IMR-90 (cell line): ENCODE measurements around the gene CARS2. TPM values are rescaled to one million over a fixed set of nuclear protein-coding genes. Genes with fewer than 3 reads are reported as not detected.

Experiments
- ATAC-seq: fragments of 200-7000 bp; cut with Tn5 transposase; 2 replicates; pipeline ENCODE4 v1.9.1; 2020; ENCODE audit warnings: low read depth, mild to moderate bottlenecking, moderate library complexity
- BruUV-seq: library from RNA; stranded (reverse); fragments of 400-500 nt; replicated peaks from 2 replicates; lab custom pipeline; 2021; lab: Mats Ljungman, UMichigan
- CTCF ChIA-PET: fragments of 300-600 bp; formaldehyde crosslinking; extraction: SDS; loops from one replicate; lab custom pipeline; 2021; ENCODE audit warnings: antibody characterized with exemption; lab: Yijun Ruan, JAX
- POLR2A ChIA-PET: fragments of 300-600 bp; sonication (Branson Sonifier 250); formaldehyde crosslinking; loops from one replicate; lab custom pipeline; 2022; ENCODE audit warnings: antibody characterized with exemption; ENCODE audit not compliant: unreplicated experiment; lab: Charles Lee
- DNase-seq: peaks from one replicate; pipeline ENCODE4 v3.0.0; 2013
- H2AFZ ChIP-seq: replicated peaks from 2 replicates; pipeline ENCODE3; 2013; ENCODE audit warnings: low read length, mild to moderate bottlenecking; ENCODE audit not compliant: poor library complexity
- H2AK5ac ChIP-seq: 2 replicates; pipeline ENCODE4 v1.6.1; 2013; ENCODE audit warnings: low read depth, low read length, inconsistent platforms
- H2AK9ac ChIP-seq: replicated peaks from 2 replicates; pipeline ENCODE3; 2013; ENCODE audit warnings: mild to moderate bottlenecking, low read depth, low read length, moderate library complexity; ENCODE audit not compliant: poor library complexity
- H2BK120ac ChIP-seq: 2 replicates; pipeline ENCODE4 v1.6.1; 2013; ENCODE audit warnings: low read depth, low read length, inconsistent platforms
- H2BK15ac ChIP-seq: 3 replicates; pipeline ENCODE4 v1.6.1; 2013; ENCODE audit warnings: low read depth, low read length, inconsistent platforms
- H2BK20ac ChIP-seq: 2 replicates; pipeline ENCODE4 v1.6.1; 2013; ENCODE audit warnings: low read depth, mild to moderate bottlenecking, inconsistent platforms, low read length, moderate library complexity
- H2BK5ac ChIP-seq: 2 replicates; pipeline ENCODE4 v1.6.1; 2013; ENCODE audit warnings: mild to moderate bottlenecking, low read depth, low read length, inconsistent platforms; ENCODE audit not compliant: poor library complexity, severe bottlenecking
- H3K14ac ChIP-seq: replicated peaks from 2 replicates; pipeline ENCODE4 v1.6.1; 2013; ENCODE audit warnings: low read depth, low read length, inconsistent platforms
- H3K18ac ChIP-seq: 2 replicates; pipeline ENCODE4 v1.6.1; 2013; ENCODE audit warnings: low read depth, low read length, control low read depth
- H3K23ac ChIP-seq: 2 replicates; pipeline ENCODE4 v1.6.1; 2013; ENCODE audit warnings: low read depth, low read length, inconsistent platforms
- H3K27ac ChIP-seq: 2 replicates; pipeline ENCODE4 v1.5.1; 2013; ENCODE audit warnings: mild to moderate bottlenecking, control low read depth, low read length; ENCODE audit not compliant: insufficient read depth
- H3K27me3 ChIP-seq: 2 replicates; pipeline ENCODE4 v1.6.1; 2013; ENCODE audit warnings: low read length; ENCODE audit not compliant: control insufficient read depth, insufficient read depth
- H3K36me3 ChIP-seq: 2 replicates; pipeline ENCODE4 v1.6.1; 2013; ENCODE audit warnings: low read length, mixed read lengths; ENCODE audit not compliant: control insufficient read depth, insufficient read depth
- H3K4ac ChIP-seq: 2 replicates; pipeline ENCODE4 v1.6.1; 2013; ENCODE audit warnings: low read depth, low read length, inconsistent platforms
- H3K4me1 ChIP-seq: 2 replicates; pipeline ENCODE4 v1.6.1; 2013; ENCODE audit warnings: low read length, mixed read lengths; ENCODE audit not compliant: control insufficient read depth, insufficient read depth
- H3K4me2 ChIP-seq: 2 replicates; pipeline ENCODE4 v1.6.1; 2013; ENCODE audit warnings: low read depth, mild to moderate bottlenecking, control low read depth, low read length, moderate library complexity
- H3K4me3 ChIP-seq: 2 replicates; pipeline ENCODE4 v1.5.1; 2013; ENCODE audit warnings: low read depth, mild to moderate bottlenecking, control low read depth, low read length, moderate library complexity; ENCODE audit not compliant: insufficient read depth
- H3K56ac ChIP-seq: 2 replicates; pipeline ENCODE4 v1.6.1; 2013; ENCODE audit warnings: low read length, inconsistent platforms; ENCODE audit not compliant: insufficient read depth; ENCODE audit errors: extremely low read depth
- H3K79me1 ChIP-seq, 2 experiments: 2 replicates each; pipeline ENCODE4 v1.6.1; 2013; ENCODE audit warnings: low read length in 2 of 2, inconsistent platforms in 1 of 2, low read depth in 1 of 2
- H3K9ac ChIP-seq: 2 replicates; pipeline ENCODE4 v1.6.1; 2013; ENCODE audit warnings: low read depth, low read length, control low read depth
- H3K9me1 ChIP-seq: 2 replicates; pipeline ENCODE4 v1.6.1; 2013; ENCODE audit warnings: low read length, inconsistent platforms; ENCODE audit not compliant: insufficient read depth
- H3K9me3 ChIP-seq: 2 replicates; pipeline ENCODE4 v1.6.1; 2013; ENCODE audit warnings: low read length; ENCODE audit not compliant: control insufficient read depth, insufficient read depth
- H4K20me1 ChIP-seq: 2 replicates; pipeline ENCODE4 v1.6.1; 2013; ENCODE audit warnings: low read length, inconsistent platforms; ENCODE audit not compliant: insufficient read depth
- H4K5ac ChIP-seq: 2 replicates; pipeline ENCODE4 v1.6.1; 2013; ENCODE audit warnings: mild to moderate bottlenecking, low read depth, low read length, control low read depth
- H4K8ac ChIP-seq, 2 experiments: 2 replicates each; pipeline ENCODE4 v1.6.1; 2013; ENCODE audit warnings: low read depth in 2 of 2, low read length in 2 of 2, control low read depth in 1 of 2, inconsistent platforms in 1 of 2
- H4K91ac ChIP-seq: 2 replicates; pipeline ENCODE4 v1.6.1; 2013; ENCODE audit warnings: low read depth, low read length, inconsistent platforms; ENCODE audit not compliant: insufficient read depth
- BHLHE40 ChIP-seq: fragments of 150-350 bp; IDR thresholded peaks from 2 replicates; pipeline ENCODE4 v1.6.1; 2016; ENCODE audit warnings: mild to moderate bottlenecking, low read depth, low read length
- CEBPB ChIP-seq: IDR thresholded peaks from 2 replicates; pipeline ENCODE4 v1.6.1; 2012; ENCODE audit warnings: low read depth, low read length, improper control_type of control experiment
- CHD1 ChIP-seq: IDR thresholded peaks from 2 replicates; pipeline ENCODE4 v1.6.1; 2012; ENCODE audit warnings: low read depth, low read length, improper control_type of control experiment
- FOS ChIP-seq: fragments of 150-350 bp; IDR thresholded peaks from 2 replicates; pipeline ENCODE4 v1.6.1; 2016; ENCODE audit warnings: low read depth, low read length
- MAFK ChIP-seq: IDR thresholded peaks from 2 replicates; pipeline ENCODE4 v1.6.1; 2012; ENCODE audit warnings: low read depth, low read length, improper control_type of control experiment
- MAZ ChIP-seq: IDR thresholded peaks from 2 replicates; pipeline ENCODE4 v1.6.1; 2012; ENCODE audit warnings: low read depth, mild to moderate bottlenecking, low read length, improper control_type of control experiment, moderate library complexity, borderline replicate concordance
- MXI1 ChIP-seq: IDR thresholded peaks from 2 replicates; pipeline ENCODE4 v1.6.1; 2012; ENCODE audit warnings: low read depth, mild to moderate bottlenecking, low read length, moderate library complexity, borderline replicate concordance
- NFE2L2 ChIP-seq: fragments of 150-350 bp; IDR thresholded peaks from 2 replicates; pipeline ENCODE4 v1.6.1; 2016; ENCODE audit warnings: low read depth, mild to moderate bottlenecking, low read length
- POLR2A ChIP-seq: IDR thresholded peaks from 2 replicates; pipeline ENCODE4 v1.6.1; 2012; ENCODE audit warnings: mild to moderate bottlenecking, low read depth, low read length
- RFX5 ChIP-seq: IDR thresholded peaks from 2 replicates; pipeline ENCODE4 v1.8.0; 2012; ENCODE audit warnings: low read depth, mild to moderate bottlenecking, low read length, moderate library complexity
- SMC3 ChIP-seq: fragments of 150-350 bp; IDR thresholded peaks from 2 replicates; pipeline ENCODE4 v1.6.1; 2016; ENCODE audit warnings: low read depth, mild to moderate bottlenecking, antibody characterized with exemption, low read length, moderate library complexity
- WGBS, 2 experiments: methylation state at CpG; one replicate each; pipeline versions ENCODE4 v1.1.5 to v1.1.7; 2013; ENCODE audit warnings: missing lambda C conversion rate in 2 of 2; ENCODE audit not compliant: insufficient read length in 1 of 2; ENCODE audit errors: extremely low coverage in 2 of 2; 5-methylcytosine and 5-hydroxymethylcytosine counted together
- dilution Hi-C: fragments of 300-500 bp; cut with HindIII; formaldehyde crosslinking; loops from one replicate; pipeline ENCODE4 v1.14.3; 2018; ENCODE audit warnings: low sequenced_read_pairs; ENCODE audit not compliant: unreplicated experiment
- in situ Hi-C: fragments of 300-500 bp; cut with MboI; formaldehyde crosslinking; loops from 3 replicates; pipeline ENCODE4 v1.14.3; 2019; ENCODE audit warnings: low sequenced_read_pairs, inconsistent platforms, mixed read lengths
- intact Hi-C: fragments of 100-400 bp; cut with micrococcal nuclease; formaldehyde crosslinking; loops from 2 replicates; pipeline ENCODE4 v1.10.0; 2022
- polyA plus RNA-seq, 3 experiments: library from polyadenylated mRNA; depleted of rRNA; stranded (reverse); fragments of >200 nt; gene quantifications; 2 replicates each; pipeline ENCODE4 v1.2.3, GENCODE V29; 2012; ENCODE audit warnings: low replicate concordance in 1 of 3
- total RNA-seq: library from RNA; depleted of rRNA; stranded (reverse); fragments of >200 nt; gene quantifications from 2 replicates; pipeline ENCODE4 v1.2.3, GENCODE V29; 2012
- TF ChIP-seq, protein P1 (sequence below): fragments of 150-350 bp; IDR thresholded peaks from 2 replicates; pipeline ENCODE4 v1.6.1; 2016; ENCODE audit warnings: low read depth, mild to moderate bottlenecking, low read length, moderate library complexity, borderline replicate concordance

Gene CARS2
- total and polyA plus RNA-seq, 2 of the 4 experiments (the other 2 are of a cell fraction): 76.2 to 76.4 TPM

DNA sequence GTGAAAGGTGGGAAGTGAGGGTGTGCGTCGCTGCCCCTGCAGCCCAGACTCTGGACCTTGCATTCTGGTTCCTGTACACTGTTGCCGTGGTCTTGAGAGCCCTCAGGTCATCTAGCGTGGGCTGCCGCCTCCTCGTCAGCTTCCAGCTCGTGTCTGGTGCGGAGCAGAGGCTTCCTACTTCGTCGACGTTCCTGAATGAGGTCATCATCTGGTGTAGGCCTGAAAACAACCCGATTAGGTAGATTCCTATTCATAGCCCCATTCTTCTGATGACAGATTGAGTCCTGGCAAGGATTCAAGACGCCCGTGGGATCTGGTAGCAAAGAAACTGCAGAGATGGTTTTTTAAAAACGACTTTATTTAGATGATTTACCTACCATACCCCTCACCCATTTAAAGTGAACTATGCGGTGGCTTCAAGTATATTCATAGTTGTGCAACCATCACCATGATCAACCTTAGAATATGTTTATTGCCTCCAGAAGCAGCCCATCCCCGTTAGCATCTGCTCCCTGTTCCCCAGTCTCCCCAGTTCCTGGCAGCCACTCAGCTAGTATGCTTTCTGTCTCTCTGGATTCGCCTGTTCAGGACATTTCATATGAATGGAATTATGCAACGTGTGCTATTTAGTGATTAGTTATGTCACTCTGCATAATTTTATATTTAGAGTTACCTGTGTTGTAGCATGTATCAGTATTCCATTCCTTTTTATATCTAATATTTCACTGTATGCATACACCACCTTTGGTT is 76.8 kb downstream of the CARS2 start:
- dilution Hi-C loops: no loop called here
- H4K8ac ChIP-seq: no peak overlapping the region

More for the DNA sequence above, 76.8 kb downstream of the CARS2 start:
- H3K36me3 ChIP-seq: peaks cover 43% of the 10 kb centered on the region
- H2BK5ac ChIP-seq: no peak overlapping the region
- H3K23ac ChIP-seq: no peak overlapping the region
- no peak overlapping the region for H2BK120ac ChIP-seq
- no peak overlapping the region for H4K91ac ChIP-seq
- H2AK5ac ChIP-seq: no peak overlapping the region
- peaks cover 20% of the 10 kb centered on the region for H3K9me1 ChIP-seq
- intact Hi-C loops: loop anchor here (10.0 kb wide), 1 partner anchor 664 kb away; no protein-coding TSS in a partner anchor
- no CpG with 5 or more reads among the region's 19 CpGs for WGBS, 2 experiments
- H3K79me1 ChIP-seq: peaks cover 42 to 80% of the 10 kb centered on the region in 2 experiments
- POLR2A ChIA-PET: no interaction called here
- no peak overlapping the region for H3K56ac ChIP-seq
- BruUV-seq: no TSS peak
- H2AFZ ChIP-seq: no peak overlapping the region
- peaks cover 2% of the 10 kb centered on the region; the same call in 1 of the 2 replicates for H3K4me1 ChIP-seq
- no peak overlapping the region for H3K4me3 ChIP-seq
- no peaks in the 10 kb centered on the region for H3K27me3 ChIP-seq
- no peak overlapping the region for H3K18ac ChIP-seq
- no peaks in the 10 kb centered on the region for H3K9me3 ChIP-seq
- H4K20me1 ChIP-seq: peaks cover 72% of the 10 kb centered on the region
- H3K4ac ChIP-seq: no peak overlapping the region
- no peak overlapping the region for H3K4me2 ChIP-seq
- no peak overlapping the region for H4K5ac ChIP-seq
- TF ChIP-seq NFE2L2 (no peak), RFX5 (no peak), MAZ (no peak), MXI1 (no peak), FOS (no peak), MAFK (no peak), SMC3 (no peak), CHD1 (no peak), CEBPB (no peak), POLR2A (no peak), BHLHE40 (no peak)
- TF ChIP-seq, protein P1, sequence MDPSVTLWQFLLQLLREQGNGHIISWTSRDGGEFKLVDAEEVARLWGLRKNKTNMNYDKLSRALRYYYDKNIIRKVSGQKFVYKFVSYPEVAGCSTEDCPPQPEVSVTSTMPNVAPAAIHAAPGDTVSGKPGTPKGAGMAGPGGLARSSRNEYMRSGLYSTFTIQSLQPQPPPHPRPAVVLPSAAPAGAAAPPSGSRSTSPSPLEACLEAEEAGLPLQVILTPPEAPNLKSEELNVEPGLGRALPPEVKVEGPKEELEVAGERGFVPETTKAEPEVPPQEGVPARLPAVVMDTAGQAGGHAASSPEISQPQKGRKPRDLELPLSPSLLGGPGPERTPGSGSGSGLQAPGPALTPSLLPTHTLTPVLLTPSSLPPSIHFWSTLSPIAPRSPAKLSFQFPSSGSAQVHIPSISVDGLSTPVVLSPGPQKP: no peak
- no peak overlapping the region for H2BK15ac ChIP-seq
- no peak overlapping the region for H3K9ac ChIP-seq
- no peak for ATAC-seq
- DNase-seq: no peak
- CTCF ChIA-PET: no interaction called here
- H2BK20ac ChIP-seq: no peak overlapping the region
- in situ Hi-C loops: no loop called here
- no peak overlapping the region for H3K27ac ChIP-seq
- no peak overlapping the region for H3K14ac ChIP-seq
- no peak overlapping the region for H2AK9ac ChIP-seq
